GF-D8 (cell line): Measurements from ENCODE around the gene EIF4EBP3.

ENCODE experiments used
- DNase-seq: peaks from one replicate; lab custom pipeline; 2025; lab: John Stamatoyannopoulos, UW

EIF4EBP3 gene

GRCh38 chr5:140547508-140548299, at the start of gene EIF4EBP3:
TSS of gene EIF4EBP3 (plus strand) at chr5:140547662. CDS start at chr5:140547738, 76 bp downstream.
- DNase-seq, result peak; percentile 57

DNA sequence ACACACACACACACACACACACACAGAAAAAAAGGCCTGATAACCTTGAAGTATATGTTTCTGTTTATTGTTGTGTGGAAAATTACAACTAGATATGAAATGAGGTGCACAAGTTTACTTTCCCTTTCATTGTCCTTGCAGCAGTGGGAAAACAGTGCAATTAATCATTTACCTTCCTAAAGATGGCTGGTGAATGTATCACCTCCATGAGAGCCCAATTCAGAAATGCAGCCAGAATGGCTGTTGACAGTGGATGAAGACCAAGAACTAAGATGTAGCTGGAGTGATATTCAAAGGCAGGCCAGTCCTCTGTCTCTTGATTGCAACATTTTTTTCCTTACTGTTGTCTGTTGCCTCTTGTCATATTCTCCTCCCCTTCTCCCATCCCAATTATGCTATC, 49.6 kb upstream of the EIF4EBP3 start:
- DNase-seq, result no peak

DNA sequence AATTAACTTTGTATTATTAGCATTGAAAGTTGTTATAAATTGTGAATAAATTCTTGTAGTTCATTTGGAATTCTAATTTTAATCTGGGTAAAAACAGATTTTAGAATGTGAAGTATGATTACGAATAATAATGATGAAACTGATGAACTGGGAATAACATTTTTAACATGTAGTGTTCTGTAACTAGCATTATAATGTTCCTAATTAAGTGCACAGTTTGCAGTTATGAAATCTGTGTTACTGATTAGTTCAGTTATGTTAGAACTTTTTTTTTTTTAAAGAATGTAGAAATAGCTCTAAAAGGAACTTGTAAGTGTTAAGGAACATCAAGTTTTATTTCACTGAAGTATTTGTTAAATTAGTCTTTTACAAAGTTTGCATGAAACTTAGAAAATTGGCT, 48.9 kb upstream of the EIF4EBP3 start:
- no peak for DNase-seq

- no peak for DNase-seq
These were observed 44.6 kb upstream of the EIF4EBP3 start for GRCh38 chr5:140502834-140503233.

DNA sequence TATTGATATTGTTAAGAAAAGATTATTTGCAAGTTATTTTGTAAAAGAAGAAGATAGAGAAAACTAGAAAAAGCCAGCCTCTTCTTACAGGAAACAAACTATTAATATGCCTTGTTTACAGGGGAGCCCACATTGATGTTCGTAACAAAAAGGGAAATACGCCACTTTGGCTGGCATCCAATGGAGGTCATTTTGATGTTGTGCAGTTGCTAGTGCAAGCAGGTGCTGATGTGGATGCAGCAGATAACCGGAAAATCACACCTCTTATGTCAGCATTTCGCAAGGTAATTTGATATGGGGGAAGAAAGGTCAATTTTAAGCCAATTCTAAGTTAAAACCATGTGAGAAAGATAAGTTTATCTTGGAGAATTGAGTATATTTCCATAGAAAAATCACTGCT, 37.6 kb upstream of the EIF4EBP3 start:
- no peak for DNase-seq

DNA sequence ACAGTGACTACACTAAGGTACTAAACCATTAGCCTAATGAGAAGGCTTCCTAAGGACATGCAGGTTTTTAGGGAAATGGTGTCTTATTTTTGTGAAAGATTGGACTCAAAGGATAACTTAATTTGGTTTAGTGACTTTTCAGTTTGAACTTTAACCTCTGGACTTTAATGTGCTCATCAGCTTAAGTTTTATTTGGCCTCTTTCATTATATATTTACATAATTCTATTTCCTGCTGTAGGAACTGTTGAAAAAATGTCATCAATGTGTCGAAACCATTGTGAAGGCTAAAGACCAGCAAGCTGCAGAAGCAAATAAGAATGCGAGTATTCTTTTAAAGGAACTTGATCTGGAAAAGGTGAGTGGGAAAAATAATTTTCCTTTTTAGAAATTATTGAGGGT, 34.3 kb upstream of the EIF4EBP3 start:
- DNase-seq, result no peak

GRCh38 chr5:140524003-140524402, 23.5 kb upstream of the EIF4EBP3 start:
- no peak for DNase-seq

- no peak for DNase-seq
These were observed 7.2 kb upstream of the EIF4EBP3 start for GRCh38 chr5:140540227-140540626.

- no peak for DNase-seq
These were observed 4.5 kb upstream of the EIF4EBP3 start for GRCh38 chr5:140542972-140543371.

DNA sequence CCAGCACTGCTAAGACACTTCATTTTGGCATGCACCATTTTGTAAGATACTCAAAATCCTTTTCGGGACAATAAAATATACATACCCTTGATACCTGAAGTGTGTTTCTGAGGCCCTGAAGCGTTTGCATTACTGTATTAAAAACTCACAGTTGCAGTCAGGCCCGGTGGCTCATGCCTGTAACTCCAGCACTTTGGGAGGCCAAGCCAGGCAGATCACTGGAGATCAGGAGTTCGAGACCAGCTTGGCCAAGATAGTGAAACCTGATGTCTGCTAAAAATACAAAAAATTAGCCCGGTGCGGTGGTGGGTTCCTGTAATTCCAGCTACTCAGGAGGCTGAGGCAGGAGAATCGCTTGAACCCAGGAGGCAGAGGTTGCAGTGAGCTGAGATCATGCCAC, 2.5 kb upstream of the EIF4EBP3 start:
- no peak for DNase-seq

- DNase-seq, result no peak
These were observed 1.9 kb upstream of the EIF4EBP3 start for GRCh38 chr5:140545606-140546005.

DNA sequence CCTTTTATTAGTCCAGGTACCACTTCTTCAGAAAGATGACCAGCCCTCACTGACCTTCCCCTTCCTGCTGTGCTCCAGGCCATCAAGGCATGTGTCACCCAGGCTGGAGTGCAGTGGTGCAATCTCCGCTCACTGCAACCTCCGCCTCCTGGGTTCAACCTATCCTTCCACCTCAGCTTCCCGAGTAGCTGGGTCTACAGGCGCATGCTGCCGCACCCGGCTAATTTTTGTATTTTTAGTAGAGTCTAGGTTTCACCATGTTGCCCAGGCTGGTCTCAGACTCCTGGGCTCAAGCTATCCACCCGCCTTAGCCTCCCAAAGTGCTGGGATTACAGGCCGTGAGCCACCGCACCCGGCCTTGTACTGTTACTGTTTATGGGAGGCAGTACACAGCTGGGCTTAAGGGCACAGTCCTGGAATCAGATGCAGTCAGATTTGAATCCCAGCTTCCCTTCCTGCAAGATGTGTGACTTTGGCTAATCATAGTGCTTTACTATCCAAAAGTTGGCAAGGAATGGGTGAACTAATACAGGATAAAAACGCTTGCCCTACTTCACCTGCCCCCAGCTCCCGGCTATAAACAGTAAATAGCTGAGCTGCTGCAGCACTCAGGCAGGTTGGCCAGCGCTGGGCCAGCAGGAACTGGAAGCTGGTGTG, 483 bp upstream of the EIF4EBP3 start:
- no peak for DNase-seq

DNA sequence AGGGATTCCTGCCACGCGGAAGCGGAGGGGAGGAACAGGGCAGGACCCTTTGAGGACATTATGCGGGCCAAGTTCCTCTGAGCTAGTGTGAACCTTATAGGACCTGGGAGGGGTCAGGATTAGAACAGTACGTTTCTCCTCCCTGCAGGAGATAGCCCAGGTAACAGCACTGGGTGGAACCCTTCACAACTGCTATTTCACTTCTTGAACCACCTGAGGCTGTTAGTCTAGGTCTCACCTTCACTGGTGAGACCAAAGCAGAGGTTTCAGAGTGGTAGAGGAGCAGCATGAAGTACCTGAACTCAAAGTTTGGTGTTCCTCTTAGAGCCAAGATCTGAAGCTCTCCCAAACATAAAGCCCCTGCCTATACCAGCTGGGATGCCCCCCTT, 832 bp downstream of the EIF4EBP3 start:
- no peak for DNase-seq

GRCh38 chr5:140548791-140549190, 1.3 kb downstream of the EIF4EBP3 start:
- DNase-seq, result no peak

- DNase-seq, result peak; percentile 50
These were observed 2.0 kb downstream of the EIF4EBP3 start for GRCh38 chr5:140549237-140550144.

- DNase-seq, result no peak
These were observed 3.0 kb downstream of the EIF4EBP3 start for GRCh38 chr5:140550147-140551079.

- no peak for DNase-seq
These were observed 4.4 kb downstream of the EIF4EBP3 start for GRCh38 chr5:140551872-140552271.

DNA sequence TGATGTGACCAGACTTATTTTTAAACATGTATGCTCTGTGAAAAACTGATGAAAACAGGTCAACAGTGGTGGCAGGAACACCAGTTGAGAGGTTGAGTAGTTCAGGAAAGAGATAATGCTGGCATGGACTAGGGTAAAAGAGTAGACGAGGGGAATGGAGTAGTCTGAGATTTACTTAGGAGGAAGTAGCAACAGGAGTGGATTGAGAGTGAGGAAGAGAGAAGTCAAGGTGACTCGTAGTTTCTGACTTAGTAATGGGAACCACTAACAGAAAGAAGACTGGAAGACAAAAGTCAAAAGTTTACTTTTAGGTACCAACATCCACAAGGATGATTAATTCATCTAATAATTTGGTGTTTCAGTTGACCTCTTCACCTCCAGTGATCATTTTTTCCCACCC, 6.2 kb downstream of the EIF4EBP3 start:
- no peak for DNase-seq

- DNase-seq, result no peak
These were observed 7.0 kb downstream of the EIF4EBP3 start for GRCh38 chr5:140554454-140554853.

DNA sequence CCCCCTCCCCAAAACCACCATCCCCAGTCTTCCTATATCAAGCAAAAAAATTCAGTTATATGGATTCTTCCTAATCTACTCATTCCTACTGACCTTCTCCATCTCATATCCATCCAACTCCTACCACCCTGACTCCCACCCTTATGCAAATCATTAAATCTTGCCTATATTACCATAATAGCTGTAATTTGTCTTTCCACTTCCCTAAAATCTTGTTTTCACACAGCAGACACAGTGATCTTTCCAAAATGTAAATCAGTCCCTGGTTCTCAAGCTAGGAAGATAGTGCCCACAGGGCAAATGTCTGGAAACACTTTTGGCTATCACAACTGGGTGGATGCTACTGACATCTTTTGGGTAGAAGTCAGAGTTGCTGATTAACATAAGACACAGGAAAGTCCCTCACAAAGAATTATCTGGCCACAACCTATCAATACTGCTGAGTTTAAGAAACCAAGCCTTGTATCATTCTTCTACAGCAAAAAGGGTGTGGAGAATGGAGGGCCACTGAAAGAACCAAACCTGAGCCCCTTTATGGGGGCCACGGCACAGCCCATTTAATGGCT, 8.4 kb downstream of the EIF4EBP3 start:
- DNase-seq, result no peak

GRCh38 chr5:140556438-140556837, 9.0 kb downstream of the EIF4EBP3 start:
- no peak for DNase-seq
